NCI-H1694 treated with DMSO at 0.1 percent for 48 hours (cell line): ENCODE results near the gene ANGPT4.
"Not testable (repeated sequence)": the region's sequence is repeated elsewhere in the genome, so short reads cannot be mapped to it uniquely, and the experiment has no call there.

Source experiments
- DNase-seq: peaks from one replicate; lab custom pipeline; 2025; lab: John Stamatoyannopoulos, UW

The ANGPT4 gene

DNA sequence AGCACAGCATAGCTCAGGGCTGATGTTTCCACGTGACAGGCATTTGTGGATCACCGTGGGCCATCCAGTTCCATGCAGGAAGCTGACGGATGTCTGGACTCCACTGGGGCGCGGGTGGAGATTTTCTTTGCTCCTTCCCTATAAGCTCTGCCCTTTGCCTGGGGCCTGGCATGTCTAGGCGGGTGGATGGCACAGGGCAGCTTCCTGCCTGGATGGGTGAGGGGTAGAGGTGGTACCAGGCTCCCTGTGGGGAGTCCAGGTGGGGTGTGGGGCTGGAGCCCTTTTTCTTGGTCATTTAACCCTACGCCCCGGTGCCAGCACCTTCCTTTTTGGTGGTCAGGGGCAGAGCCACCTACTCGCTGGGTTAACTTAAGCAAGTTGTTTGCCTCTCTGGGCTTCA, 72.2 kb downstream of the ANGPT4 start:
- no peak for DNase-seq

DNA sequence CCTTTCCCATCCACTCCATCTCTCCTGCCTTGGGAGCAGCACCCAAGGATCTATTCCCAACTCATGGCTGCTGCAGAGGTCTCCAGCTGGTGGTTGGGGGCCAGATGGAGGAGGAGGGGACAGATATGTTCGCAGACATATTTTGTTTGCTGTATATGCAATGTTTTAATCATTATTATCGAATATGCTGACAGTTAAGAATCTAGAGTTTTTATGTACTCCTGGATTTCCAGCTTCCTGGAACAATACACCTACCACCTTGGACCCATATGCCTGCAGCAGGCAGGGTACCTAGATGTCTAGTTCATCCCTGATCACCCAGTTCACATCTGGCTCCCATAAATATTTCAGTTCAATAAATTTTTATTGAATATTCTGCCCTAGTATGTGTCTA, 73.6 kb downstream of the ANGPT4 start:
- no peak for DNase-seq

DNA sequence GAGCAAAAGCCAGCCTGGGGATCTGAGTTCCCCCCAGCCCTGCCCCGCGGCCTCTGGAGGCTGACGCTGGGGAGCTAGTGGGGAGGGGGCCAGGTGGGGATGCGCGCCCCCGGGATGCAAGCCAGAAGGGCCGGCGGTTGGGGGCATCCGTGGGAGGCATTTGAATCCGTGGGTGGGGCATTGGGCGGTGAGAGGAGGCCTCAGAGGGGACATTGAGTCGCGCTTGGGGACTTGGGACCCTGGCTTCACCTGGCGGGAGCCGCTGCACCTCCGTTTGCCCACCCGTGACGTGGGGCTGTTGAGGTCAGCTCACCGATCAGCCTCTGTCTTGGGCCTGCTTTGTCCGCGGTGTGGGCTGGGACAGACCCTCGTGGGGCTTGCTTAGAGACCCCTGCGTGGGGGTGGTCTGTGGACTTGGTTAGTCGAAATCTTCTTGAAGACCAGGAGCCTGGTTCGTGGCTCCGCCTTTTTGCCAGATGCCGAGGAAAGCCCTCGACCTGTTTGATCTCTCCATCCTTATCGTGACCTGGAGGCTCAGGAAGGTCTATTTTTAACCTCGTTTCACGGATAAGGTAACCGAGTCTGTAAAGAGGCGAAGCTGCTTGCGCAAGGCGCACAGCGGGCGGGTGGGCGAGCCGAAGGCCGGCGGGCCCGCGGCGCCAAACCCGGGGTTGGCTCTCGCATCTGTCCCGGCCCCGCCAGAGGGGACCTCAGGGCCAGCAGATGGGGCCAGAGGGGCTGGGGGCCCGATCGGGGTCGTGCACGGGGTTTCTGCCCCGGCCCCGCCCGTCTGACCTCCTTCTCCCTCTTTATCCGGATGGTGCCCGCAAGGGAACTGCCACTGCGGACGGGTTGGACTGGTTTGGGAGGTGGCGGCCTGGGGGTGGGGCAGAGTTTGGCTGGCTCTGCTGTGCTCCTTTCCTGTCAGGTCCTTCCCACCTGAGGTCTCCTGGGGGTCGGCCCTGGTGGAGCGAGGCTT, 74.3 kb downstream of the ANGPT4 start:
- DNase-seq = no peak

DNA sequence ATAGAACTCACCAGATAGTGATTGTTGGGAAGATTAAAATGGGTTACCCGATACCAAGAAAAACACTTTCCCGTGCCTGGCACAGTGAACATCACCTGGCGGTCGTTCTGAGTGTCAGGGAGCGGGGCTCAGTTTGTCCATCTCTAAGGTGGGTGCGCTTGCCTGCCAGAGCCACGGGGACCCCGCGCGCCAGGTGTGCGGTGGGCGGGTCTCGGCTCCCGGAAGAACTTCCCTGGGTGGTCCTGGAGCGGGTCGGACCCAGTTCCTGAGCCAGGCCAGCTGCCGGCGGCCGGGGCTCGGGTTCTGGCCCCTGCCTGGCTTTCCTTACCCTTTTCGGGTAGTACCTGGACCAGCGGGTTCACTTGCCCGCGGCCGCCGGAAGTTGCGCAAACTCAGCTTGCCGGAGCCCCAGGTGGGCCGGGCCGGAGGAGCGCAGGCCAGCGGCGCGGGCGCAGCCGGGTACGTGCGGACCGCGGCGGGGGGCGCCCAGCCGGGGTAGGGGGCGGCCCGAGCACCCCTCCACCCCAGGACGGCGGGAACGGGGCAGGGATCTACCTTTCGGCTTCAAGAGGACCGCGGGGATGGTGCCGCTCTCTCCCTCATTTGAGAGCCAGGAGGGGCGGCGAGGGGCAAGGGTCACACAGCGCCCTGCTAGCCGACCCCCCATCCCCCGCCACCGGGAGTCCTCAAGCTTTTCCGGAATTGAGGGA, 75.1 kb downstream of the ANGPT4 start:
- no peak for DNase-seq

DNA sequence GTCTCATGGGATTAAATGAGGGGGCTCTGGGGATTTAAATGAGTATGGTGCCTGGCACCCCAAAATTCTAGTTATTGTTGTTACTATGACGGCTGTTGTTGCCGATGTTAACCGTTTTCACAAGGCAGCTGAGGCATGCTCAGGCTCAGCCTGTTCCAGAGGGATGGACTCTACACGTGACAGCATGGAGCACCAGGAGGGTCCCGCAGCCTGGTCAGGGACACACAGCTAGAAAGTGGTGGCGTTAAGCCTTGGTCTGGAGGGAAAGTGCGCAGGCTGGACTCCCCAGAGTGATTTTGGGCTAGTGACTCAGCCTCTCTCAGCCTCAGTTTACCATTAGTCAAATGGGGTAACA, 75.7 kb downstream of the ANGPT4 start:
- no peak for DNase-seq

DNA sequence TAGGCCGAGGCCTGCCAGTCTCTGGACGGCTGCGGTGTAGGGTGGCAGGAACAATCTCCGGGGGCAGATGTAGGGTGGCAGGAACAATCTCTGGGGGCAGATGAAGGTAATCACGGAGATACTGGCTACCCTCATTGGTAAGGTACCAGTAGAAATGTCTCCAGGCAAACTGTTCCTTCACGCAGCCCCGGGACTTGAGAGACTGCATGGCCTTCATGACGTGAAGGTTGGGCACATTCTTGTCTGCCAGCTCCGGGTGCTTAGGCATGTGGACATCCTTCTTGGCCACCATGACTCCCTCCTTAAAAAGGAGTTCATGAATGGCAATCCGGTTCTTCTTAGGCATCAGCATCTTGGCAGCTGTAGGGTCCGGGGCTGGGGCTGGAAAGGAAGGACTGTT, 76.5 kb downstream of the ANGPT4 start:
- DNase-seq = no peak

DNA sequence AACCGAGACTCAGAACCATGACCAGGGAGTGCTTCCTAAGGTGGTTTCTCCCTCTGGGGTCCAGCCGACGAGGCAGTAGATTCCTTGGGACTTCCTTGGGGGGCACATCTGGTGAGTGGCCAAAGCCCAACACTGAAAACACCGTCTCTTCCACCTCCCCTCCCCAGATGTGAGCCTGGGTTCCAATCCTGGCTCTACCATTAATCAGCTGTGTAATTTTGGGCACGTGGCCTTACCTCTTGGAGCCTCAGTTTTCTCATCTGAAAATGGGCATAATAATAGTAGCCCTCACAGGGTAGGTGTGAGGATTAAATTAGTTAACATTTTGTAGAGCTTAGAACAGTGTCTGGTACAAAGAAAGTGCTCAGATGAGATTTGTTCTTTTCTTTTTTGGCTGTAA, 77.1 kb downstream of the ANGPT4 start:
- DNase-seq = no peak

DNA sequence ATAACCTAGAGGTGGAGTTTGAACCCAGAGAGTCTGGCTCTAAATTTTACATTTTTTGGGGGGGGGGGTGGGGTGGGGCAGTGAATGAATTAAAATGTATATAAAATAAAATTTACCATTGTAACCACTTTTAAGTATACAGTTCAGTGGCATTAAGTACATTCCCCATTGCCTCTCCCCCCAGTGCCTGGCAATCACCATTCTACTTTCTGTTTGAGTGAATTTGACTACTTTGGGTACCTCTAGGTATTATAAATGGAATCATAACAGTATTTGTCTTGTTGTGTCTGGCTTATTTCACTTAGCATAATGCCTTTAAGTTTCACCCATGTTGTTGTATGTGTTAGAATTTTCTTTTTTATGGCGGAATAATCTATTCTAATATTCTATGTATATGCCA, 79.9 kb downstream of the ANGPT4 start:
- DNase-seq = no peak

DNA sequence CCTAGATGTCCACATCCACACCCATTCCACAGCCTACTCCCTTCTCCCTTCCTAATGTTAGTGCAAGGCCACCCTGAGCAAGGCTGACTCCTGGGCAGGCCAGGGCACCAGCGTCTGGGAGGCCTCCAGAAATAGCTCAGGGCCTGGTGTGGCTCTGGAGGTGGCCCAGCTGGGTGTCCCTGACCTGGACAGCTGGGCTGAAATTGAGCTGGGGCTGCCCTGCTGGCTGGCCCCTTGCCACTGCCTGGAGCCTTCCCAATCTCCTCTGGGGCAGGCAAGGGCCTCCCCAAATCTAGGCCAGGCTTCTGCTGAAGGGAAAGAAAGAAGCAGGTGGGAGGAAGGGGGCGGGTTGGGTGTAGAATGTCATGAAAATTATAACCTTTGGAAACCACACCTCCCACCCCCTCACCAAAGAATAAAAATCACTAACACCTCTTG, 80.5 kb downstream of the ANGPT4 start:
- DNase-seq = no peak

DNA sequence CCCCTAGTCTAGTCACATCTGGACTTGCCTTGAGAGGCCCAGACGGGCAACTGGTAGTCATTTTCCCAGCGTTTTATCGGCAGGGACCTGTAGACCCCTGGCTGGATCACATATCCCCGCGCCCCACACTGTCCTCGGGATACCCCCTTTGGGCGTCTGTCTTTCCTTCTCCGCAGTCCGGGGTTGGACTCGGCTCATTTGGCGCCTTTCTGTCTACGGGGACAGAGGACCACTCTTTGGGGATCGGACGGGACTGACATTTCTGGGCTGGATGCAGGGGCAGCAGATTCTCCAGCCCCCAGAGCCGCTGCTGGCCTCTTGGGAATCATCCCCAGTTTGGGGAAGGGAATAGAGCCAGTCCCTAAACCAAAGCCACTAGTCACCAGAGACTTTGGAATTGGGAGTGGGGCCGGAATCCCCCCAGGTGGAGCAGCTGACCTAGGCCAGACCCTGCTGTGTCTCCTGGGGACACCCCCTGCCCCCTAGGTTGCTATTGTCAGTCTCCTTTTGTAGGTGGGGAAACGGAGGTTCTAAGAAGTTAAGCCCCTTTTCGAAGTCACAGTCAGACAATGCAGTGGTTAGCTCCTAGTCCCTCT, 81.9 kb downstream of the ANGPT4 start:
- no peak for DNase-seq

DNA sequence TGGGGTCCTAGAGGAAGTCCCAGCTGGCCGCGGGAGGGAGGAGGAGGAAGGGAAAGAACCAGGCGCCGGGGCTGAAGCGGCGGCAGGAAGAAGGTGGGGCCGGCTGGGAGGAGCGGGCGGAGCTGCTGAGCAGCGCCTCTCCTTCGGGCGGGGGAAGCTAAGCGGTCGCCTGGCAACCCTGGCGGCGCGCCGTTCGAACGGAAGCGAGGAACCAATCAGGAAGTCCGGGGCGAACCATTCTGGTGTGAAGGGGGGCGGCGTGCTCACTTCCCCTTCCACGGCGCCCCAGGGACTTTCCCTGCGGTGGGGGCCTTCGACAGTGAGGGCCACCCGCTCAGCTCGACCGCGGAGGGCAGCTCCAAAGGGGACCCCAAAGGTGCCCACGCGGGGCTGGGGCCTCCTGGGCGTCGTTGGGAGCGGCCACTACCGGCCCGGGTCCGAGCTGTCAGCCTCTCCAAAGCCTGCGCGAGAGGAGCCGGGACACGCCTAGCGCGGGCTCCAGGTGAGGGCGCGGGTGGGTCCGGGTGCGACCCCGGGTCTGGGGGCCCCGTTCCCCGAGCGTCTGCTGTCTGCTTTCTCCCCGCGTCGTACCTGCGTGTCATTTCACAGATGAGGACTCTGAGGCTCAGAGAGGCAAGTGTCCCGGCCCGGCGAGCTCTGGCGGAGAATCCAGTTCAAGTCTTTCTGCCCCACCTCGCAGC, 82.5 kb downstream of the ANGPT4 start, which contains the start of gene FAM110A:
FAM110A (plus strand) TSS at position 266 of the 701 bp plus-strand sequence. CDS start 11,090 bp downstream, outside the sequence.
- peak; percentile 77 for DNase-seq

DNA sequence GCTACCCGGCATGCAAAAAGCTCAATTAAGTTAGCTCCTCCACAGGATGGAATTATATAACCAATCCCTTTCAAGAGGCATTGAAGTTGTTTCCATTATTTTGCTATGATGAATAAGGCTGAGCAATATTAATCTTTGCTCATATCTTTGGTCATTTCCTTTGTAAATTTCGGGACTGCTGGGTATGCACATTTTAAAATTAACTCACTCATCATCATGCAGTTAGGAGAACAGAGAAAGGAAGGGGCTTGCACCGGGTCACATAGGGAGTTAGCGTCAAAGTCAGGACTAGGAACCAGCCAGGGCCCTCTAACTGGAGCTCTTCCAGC, 83.0 kb downstream of the ANGPT4 start:
- no peak for DNase-seq

DNA sequence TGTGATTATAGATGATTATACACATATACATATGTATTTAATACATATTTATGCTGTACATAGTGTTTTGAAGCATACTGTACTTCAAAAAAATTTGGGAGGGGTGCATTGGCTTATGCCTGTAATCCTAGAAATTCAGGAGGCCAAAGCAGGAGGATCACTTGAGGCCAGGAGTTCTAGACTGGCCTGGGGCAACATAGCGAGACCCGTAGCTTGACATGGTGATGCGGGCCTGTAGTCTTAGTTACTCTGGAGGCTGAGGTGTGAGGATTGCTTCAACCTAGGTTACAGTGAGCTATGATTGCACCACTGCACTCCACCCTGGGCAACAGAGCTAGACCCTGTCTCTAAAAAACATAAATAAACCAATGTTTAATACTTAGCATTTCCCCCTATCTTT, 84.2 kb downstream of the ANGPT4 start:
- DNase-seq = no peak

DNA sequence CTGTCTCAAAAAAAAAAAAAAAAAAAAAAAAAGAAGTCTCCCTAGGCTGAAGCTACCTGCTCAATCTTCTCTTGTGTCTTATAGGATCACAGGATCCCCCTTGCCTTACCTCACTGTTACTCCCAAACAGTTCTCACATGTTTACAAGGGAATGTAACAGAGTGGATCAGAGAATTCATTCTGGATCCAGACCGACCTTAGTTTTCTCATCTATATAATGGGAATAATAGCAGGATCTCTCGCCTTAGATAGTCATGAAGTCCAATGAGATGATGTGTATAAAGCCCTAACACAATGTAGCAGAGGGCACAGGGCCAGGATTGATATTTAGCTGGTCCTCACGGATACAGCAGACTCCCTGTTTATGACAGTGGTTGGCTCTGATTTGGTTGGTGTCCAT, 84.9 kb downstream of the ANGPT4 start:
- DNase-seq = no peak

DNA sequence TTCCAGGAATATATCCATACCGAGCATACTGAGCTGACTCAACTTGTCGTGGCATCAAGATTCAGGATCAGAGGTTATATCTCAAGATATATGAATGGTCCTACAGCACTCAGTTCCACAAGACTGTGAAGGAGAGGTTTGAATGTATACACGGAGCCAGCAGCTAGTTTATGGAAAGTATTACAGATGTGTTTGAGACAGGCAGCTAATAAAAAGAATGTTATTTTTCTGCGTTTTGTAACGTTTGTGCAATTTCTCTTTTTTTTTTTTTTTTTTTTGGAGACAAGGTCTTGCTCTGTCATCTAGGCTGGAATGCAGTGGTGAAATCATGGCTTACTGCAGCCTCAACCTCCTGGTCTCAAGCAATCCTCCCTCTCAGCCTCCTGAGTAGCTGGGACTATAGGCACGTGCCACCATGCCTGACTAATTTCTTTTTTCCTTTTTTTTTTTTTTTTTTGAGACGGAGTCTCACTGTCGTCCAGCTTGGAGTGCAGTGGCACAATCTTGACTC, 86.1 kb downstream of the ANGPT4 start:
- DNase-seq = no peak

DNA sequence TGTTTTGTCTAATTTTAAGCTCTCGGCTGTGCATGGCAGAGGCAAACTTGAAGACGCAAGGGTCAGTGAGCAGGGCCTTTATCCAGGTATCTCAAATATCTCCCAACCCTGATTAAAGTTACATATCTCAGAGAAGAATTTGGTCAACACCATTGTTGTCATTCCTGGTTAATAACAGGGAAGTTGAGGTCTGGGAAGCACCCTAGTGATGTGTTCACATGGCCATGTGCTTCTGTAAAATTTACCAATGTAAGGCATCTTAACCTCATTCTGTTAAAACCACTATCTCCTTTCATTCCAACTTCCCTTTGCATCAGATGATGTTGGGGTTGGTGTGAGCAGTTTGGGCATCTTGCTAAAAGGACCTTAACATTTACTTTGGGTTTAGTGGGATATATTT, 86.6 kb downstream of the ANGPT4 start:
- no peak for DNase-seq

DNA sequence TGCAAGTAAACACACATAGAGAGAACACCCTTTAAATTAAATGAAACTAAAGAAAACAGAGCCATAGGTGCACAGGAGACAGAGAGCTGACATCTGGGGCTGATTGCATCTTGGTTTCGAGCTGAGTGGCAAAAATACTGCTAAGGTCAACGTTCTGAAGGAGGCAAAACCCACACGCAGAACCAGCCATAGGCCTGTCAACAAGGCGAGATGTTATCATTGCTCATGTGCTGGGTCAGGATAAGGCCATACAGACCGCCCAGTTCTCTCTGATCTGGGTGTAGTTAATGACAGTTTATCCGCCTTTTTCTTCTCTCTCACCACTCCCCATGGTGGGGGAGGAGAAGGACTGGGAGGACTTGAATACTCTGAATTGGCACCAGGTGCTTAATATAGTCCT, 87.1 kb downstream of the ANGPT4 start:
- DNase-seq = no peak

DNA sequence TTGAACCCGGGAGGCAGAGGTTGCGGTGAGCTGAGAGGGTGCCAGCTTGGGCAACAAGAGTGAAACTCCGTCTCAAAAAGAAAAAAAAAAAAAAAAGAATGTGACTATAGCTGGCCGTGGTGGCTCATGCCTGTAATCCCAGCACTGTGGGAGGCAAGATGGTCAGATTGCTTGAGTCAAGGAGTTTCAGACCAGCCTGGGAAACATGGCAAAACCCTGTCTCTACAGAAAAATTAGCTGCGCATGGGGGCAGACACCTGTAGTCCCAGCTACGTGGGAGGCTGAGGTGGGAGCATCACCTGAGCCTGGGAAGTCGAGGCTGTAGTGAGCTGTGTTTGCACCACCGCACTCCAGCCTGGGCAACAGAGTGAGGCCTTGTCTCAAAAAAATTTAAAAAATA, 88.2 kb downstream of the ANGPT4 start:
- not testable (repeated sequence) for DNase-seq

DNA sequence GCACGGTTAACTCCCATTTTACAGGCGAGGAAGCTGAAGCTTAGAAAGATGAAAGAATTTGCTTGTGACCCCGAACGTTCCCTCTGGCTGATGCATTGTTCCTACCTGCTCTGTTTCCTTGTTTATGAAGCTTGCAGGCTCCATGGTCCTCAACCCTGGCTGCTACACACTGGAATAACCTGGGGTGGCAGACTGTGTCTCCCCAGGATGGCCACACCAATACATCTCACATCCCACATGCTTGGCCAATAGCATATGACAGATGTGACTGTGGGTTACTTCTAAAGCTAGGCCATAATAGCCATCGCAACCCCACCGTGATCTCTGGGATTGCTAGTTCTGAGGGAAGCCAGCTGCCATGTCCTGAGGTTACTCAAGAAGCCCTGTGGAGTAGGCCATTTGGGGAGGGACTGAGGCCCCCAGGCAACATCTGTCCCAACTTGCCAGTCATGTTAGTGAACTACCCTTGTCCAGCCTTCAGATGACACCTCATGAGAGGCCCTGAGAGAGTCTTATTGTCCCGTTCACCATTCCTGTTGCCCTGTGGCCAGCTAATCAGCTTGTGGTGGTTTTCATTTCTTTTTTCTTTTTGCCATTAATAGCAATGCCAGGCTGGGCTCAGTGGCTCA, 89.3 kb downstream of the ANGPT4 start:
- no peak for DNase-seq

DNA sequence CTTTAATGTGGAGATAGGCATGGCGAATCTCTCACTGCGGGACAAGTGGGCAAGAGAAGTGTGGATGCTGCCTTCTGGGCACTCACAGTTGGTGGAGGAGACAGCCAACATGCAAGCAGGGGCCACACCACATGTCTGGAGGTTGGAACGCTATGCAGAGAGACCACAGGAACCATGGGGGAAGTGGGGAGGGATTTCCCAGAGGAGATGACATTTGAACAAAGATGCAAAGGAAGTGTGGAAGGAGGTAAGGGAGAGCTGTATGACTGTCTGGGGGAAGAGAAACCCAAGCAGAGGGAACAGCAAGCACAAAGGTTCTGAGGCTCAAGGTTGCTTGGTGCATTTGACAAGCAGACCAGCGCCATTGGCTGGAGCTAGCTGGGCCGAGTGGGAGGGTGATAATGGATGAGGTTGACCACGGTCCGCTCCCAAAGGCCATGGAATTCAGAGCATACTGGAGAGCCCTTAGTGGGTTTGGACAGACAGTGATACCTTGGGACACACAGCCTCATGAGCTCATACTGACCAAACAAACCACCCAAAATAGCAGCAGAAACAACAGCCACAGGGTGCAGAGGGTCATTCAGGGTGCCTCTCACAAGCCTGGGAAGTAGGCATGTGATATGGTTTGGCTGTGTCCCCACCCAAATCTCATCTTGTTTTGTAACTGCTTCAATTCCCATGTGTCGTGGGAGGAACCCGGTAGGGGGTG, 90.3 kb downstream of the ANGPT4 start:
- no peak for DNase-seq

DNA sequence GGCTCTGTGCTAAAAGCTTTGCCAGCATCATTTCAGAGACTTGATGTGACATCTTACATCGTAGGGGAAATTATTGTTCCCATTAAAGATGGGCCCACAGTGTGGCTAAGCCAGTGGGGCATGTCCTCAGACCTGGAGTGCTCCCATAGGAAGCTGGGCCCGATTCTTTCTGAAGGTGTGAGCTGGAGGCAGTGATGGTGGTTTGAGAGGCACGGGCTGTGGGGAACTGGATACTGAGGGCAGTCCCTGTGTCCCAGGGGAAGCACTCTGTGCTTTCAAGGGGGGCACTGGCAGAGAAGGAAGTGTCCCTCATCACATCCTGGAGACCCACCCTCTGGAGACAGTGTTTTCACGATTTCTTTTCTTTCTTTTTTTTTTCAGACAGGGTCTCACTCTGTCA, 91.2 kb downstream of the ANGPT4 start:
- DNase-seq = no peak
